ENCODE data around the gene TRIM33. TPM values are rescaled to one million over a fixed set of nuclear protein-coding genes. Genes with fewer than 3 reads are reported as not detected.

TRIM33 gene
- total and polyA plus RNA-seq, 2 of the 8 experiments (the other 6 are each of a cell fraction or from before 2014, with no cell fraction given), result 17.1 to 52.3 TPM

GRCh38 chr1:114457675-114458236 lies 53.2 kb downstream of the TRIM33 start (continued):
- TF ChIP-seq JUND (IDR thresholded peaks at IDR 0.05; ENCODE audit: low read length), result no peak
- TF ChIP-seq ATF3 (IDR thresholded peaks at IDR 0.05; ENCODE audit: insufficient read depth, low read depth, low read length), result no peak
- TF ChIP-seq RNF2 (IDR thresholded peaks at IDR 0.05; ENCODE audit: borderline replicate concordance, low read depth, low read length, missing control alignments, poor library complexity, severe bottlenecking), result no peak
